Epithelial cell of esophagus (primary cell): ENCODE measurements around the gene ARRDC2.

Source experiments
- DNase-seq: peaks from one replicate; pipeline ENCODE4 v3.0.0; 2010; ENCODE audit warnings: low read depth
- H3K4me3 ChIP-seq: 2 replicates; pipeline ENCODE4 v1.5.1; 2011; ENCODE audit warnings: mild to moderate bottlenecking, low read length, control low read depth
- TF ChIP-seq, protein P1 (sequence below): IDR thresholded peaks from 2 replicates; pipeline ENCODE4 v1.5.1; 2011; ENCODE audit warnings: low read depth, mild to moderate bottlenecking, low read length, control low read depth, inconsistent platforms; ENCODE audit not compliant: insufficient read depth; ENCODE audit errors: missing control alignments

ARRDC2 gene

DNA sequence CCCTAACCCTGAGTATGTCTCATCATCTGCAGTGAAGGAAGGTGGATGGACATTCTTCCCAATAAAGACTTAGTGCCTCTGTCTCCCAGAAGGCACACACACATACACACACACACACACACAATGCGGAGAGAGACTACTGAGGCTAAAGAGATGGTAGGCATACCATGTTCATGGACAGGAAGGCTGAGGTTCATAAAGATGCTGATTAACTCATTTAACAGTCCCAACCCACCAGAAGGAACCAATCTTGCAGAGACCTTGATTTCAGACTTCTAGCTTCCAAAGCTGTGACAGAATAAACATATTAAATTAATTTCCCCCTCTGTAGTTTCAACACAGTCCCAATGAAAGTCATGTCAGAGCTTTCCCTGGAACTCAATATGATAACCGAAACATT, 33.1 kb downstream of the ARRDC2 start:
- TF ChIP-seq, protein P1, sequence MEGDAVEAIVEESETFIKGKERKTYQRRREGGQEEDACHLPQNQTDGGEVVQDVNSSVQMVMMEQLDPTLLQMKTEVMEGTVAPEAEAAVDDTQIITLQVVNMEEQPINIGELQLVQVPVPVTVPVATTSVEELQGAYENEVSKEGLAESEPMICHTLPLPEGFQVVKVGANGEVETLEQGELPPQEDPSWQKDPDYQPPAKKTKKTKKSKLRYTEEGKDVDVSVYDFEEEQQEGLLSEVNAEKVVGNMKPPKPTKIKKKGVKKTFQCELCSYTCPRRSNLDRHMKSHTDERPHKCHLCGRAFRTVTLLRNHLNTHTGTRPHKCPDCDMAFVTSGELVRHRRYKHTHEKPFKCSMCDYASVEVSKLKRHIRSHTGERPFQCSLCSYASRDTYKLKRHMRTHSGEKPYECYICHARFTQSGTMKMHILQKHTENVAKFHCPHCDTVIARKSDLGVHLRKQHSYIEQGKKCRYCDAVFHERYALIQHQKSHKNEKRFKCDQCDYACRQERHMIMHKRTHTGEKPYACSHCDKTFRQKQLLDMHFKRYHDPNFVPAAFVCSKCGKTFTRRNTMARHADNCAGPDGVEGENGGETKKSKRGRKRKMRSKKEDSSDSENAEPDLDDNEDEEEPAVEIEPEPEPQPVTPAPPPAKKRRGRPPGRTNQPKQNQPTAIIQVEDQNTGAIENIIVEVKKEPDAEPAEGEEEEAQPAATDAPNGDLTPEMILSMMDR = no peak
- no peak for DNase-seq
- no peak overlapping the region for H3K4me3 ChIP-seq

DNA sequence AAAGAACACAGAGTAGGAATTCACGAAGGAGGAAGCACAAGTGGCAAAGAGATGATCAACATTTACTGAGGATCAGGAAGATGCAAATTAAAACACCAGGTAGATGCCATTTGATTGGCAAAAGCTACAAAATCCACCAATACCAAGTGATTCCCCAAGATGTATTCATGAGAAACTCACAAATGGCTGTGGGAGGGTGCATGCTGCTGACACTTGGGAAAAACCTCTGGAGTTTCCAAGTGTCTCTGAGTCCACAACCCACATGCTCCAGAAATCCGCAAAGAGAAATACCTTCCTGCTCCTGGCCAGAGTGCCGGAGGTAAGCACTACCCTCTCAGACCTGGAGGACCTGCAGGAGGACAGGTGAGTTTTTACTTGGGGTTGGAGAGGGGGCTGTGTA, 35.7 kb downstream of the ARRDC2 start:
- DNase-seq = no peak
- TF ChIP-seq, protein P1 = no peak

DNA sequence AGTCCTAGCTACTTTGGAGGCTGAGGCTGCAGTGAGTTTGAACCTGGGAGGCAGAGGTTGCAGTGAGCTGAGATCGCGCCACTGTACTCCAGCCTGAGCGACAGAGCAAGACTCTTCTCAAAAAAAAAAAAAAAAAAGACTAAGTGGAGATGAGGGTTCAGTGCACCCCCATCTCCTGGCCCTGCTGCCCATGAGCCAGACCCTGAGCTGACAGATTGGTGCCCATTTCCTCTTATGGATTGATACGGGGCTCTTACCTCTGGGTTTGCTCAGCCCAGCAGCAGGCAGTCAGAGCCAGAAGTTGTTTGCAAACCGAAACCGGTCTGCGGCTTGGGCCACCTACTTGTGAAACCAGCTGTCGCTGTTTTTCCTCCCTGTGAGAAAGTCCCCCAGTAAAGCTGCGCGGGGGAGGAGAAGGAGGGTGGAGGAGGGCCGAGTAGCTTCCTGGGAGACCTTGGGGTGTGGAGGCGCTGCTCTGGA, 36.9 kb downstream of the ARRDC2 start:
- TF ChIP-seq, protein P1 = no peak
- peak; percentile 53 for DNase-seq
- H3K4me3 ChIP-seq = peak overlapping the region; percentile 22

More for the DNA sequence above, 35.7 kb downstream of the ARRDC2 start:
- H3K4me3 ChIP-seq = no peak overlapping the region

DNA sequence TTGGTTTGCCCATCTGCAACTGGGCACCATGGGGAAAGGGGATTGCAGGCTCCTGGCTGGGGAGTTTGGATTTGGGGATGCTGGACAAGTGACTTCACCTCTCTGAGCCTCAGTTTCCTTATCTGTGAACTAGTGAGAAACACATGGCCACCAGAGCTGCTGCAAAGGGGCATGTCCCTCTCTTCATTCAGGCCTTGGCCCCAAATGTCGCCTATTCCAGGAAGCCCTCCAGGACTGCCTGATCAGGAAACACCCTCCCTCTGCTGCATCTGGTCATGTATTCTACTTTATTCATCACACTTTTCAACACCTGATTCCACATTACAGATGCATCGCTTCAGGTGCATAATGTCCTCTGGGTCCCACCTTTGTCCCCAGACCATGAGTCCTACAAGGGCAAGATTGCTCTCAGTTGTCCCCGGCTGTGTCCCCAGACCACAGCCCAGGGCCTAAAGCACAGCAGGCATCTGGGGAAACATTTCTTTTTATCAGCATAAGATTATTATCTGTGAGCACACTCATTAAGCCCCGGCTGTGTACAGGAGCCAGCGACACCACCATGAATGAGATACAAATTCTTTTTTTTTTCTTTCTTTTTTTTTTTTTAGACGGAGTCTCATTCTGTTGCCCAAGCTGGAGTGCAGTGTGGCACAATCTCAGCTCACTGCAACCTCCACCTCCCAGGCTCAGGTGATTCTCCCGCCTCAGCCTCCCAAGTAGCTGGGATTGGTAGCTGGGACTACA, 37.5 kb downstream of the ARRDC2 start:
- TF ChIP-seq, protein P1 = no peak
- DNase-seq = no peak
- H3K4me3 ChIP-seq = peak overlapping the region; percentile 22

DNA sequence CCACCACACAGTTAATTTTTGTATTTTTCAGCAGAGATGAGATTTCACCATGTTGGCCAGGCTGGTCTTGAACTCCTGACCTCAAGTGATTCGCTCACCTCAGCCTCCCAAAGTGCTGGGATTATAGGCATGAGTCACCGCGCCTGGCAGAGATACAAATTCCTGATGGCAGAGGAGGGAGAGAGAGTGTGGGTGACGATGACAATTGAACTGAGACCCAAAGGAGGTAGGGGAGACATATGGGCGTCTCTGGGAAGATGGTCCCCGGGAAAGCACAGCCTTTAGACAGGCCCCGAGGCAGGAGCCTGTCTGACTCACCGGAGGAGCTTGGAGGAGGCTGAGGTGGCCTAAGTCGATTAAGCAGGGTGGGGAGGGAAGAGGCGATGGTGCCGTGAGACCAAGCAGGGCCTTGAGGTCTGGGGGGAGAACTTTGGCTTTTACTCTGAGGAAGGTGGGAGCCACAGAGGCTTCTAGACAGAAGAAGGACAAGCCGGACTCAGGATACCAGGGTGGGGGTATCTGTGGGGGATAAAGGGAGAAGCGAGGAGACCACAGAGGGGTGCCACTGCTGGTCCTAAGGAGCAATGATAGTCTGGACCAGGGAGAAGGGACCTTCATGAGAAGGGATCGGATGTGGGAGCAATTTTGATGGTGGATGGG, 38.2 kb downstream of the ARRDC2 start:
- H3K4me3 ChIP-seq = no peak overlapping the region
- TF ChIP-seq, protein P1 = no peak
- DNase-seq = peak; percentile 71

DNA sequence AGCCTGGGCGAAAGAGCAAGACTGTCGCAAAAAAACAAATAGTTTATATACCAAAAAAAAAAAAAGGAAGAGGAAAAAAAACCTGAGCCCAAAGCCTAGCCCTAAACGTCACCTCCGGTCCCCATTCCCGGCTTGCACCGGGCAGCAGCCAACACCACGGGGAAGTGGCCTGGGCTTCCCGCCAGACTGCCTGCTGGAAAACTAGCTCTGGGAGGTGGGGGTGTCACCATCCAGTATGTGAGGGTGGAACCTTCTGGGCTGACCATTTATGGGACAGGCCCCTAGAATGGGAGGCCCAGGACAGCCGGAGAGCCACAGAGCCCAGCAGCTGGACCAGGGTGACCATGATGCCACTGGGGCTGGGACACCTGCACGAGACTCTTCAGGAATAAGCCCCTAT, 41.4 kb downstream of the ARRDC2 start:
- TF ChIP-seq, protein P1 = no peak
- no peak overlapping the region for H3K4me3 ChIP-seq
- no peak for DNase-seq
